HepG2 (cell line): ENCODE measurements around the gene DDIT4. TPM values are rescaled to one million over a fixed set of nuclear protein-coding genes. Genes with fewer than 3 reads are reported as not detected.

Source experiments
- BCL3 ChIP-seq: sonication (generic); formaldehyde crosslinking; IDR thresholded peaks from 2 replicates; pipeline ENCODE4 v1.5.1; 2020; ENCODE audit warnings: mild to moderate bottlenecking, missing genetic modification reagents, moderate library complexity
- PAX8 ChIP-seq: sonication (generic); formaldehyde crosslinking; IDR thresholded peaks from 2 replicates; pipeline ENCODE4 v1.8.0; 2022; ENCODE audit warnings: mild to moderate bottlenecking, missing genetic modification reagents, borderline replicate concordance
- SPEN ChIP-seq: sonication (generic); formaldehyde crosslinking; IDR thresholded peaks from 2 replicates; pipeline ENCODE4 v1.5.1; 2020; ENCODE audit warnings: low read depth, mild to moderate bottlenecking, missing genetic modification reagents
- TAF1 ChIP-seq: sonication (generic); formaldehyde crosslinking; IDR thresholded peaks from 2 replicates; pipeline ENCODE4 v1.4.0; 2020; ENCODE audit warnings: missing genetic modification reagents
- XRCC5 ChIP-seq: fragments of 200-400 bp; formaldehyde crosslinking; optimal IDR thresholded peaks from 2 replicates; pipeline ENCODE3; 2017; ENCODE audit warnings: mild to moderate bottlenecking, low read length
- ZBTB20 ChIP-seq: sonication (generic); formaldehyde crosslinking; IDR thresholded peaks from 2 replicates; pipeline ENCODE4 v1.8.1; 2023; ENCODE audit warnings: missing genetic modification reagents, low read depth, mild to moderate bottlenecking, borderline replicate concordance
- ZFP36L2 ChIP-seq: sonication (generic); formaldehyde crosslinking; IDR thresholded peaks from 2 replicates; pipeline ENCODE4 v1.4.0; 2020; ENCODE audit warnings: missing genetic modification reagents
- ZIK1 ChIP-seq: sonication (generic); formaldehyde crosslinking; IDR thresholded peaks from 2 replicates; pipeline ENCODE4 v1.5.0; 2020; ENCODE audit warnings: mild to moderate bottlenecking, low read depth, missing genetic modification reagents, borderline replicate concordance
- ZNF264 ChIP-seq: sonication (generic); formaldehyde crosslinking; IDR thresholded peaks from 2 replicates; pipeline ENCODE4 v1.4.0; 2020; ENCODE audit warnings: missing genetic modification reagents
- ZNF331 ChIP-seq: sonication (generic); formaldehyde crosslinking; IDR thresholded peaks from 2 replicates; pipeline ENCODE4 v1.4.0; 2020; ENCODE audit warnings: missing genetic modification reagents
- ZNF576 ChIP-seq: sonication (generic); formaldehyde crosslinking; IDR thresholded peaks from 2 replicates; pipeline ENCODE4 v1.4.0; 2020; ENCODE audit warnings: mild to moderate bottlenecking, missing genetic modification reagents
- ZNF709 ChIP-seq: sonication (generic); formaldehyde crosslinking; IDR thresholded peaks from 2 replicates; pipeline ENCODE4 v1.5.0; 2020; ENCODE audit warnings: mild to moderate bottlenecking, missing genetic modification reagents
- ZNF724P ChIP-seq: sonication (generic); formaldehyde crosslinking; IDR thresholded peaks from 2 replicates; pipeline ENCODE4 v1.8.0; 2022; ENCODE audit warnings: missing genetic modification reagents, borderline replicate concordance
- ZNF768 ChIP-seq: sonication (generic); formaldehyde crosslinking; IDR thresholded peaks from 2 replicates; pipeline ENCODE4 v1.4.0; 2020; ENCODE audit warnings: missing genetic modification reagents
- ZNF879 ChIP-seq: sonication (generic); formaldehyde crosslinking; IDR thresholded peaks from 2 replicates; pipeline ENCODE4 v1.8.1; 2023; ENCODE audit warnings: missing genetic modification reagents
- ZSCAN9 ChIP-seq: IDR thresholded peaks from 2 replicates; pipeline ENCODE4 v1.6.1; 2016; ENCODE audit warnings: borderline replicate concordance
- polyA plus RNA-seq, 8 experiments: library from polyadenylated mRNA; depleted of rRNA in 3 of 8; stranded (reverse) in 7 of 8; unstranded in 1 of 8; fragments of >200 nt; fragmentation: Illumina TruSeq in 4 of 8; extraction: Trizol in 4 of 8; gene quantifications; 2 replicates each; pipeline versions ENCODE4 v1.2.1 to v1.2.3, GENCODE V29; 2011 to 2016; ENCODE audit warnings: low read depth in 4 of 8, missing spikeins in 1 of 8, mixed read lengths in 1 of 8; ENCODE audit not compliant: insufficient read depth in 1 of 8
- total RNA-seq, 5 experiments: library from RNA; depleted of rRNA; stranded (reverse); fragments of >200 nt; fragmentation: Illumina TruSeq; extraction: Trizol; gene quantifications; 2 replicates each; pipeline ENCODE4 v1.2.3, GENCODE V29; 2016; ENCODE audit warnings: low read depth in 1 of 5
- TF ChIP-seq, protein P1 (sequence below): sonication (generic); formaldehyde crosslinking; IDR thresholded peaks from one replicate; pipeline ENCODE4 v1.5.1; 2020; ENCODE audit warnings: mild to moderate bottlenecking, missing genetic modification reagents; ENCODE audit errors: not compliant biosample characterization
- TF ChIP-seq, protein P2 (sequence below): conservative IDR thresholded peaks from 2 replicates; pipeline ENCODE4 v1.6.1; 2018; ENCODE audit warnings: missing genetic modification reagents

The DDIT4 gene
- total and polyA plus RNA-seq, 2 of the 13 experiments (the other 11 are each of a cell fraction or from before 2014, with no cell fraction given), result 35.6 to 40.7 TPM

DNA sequence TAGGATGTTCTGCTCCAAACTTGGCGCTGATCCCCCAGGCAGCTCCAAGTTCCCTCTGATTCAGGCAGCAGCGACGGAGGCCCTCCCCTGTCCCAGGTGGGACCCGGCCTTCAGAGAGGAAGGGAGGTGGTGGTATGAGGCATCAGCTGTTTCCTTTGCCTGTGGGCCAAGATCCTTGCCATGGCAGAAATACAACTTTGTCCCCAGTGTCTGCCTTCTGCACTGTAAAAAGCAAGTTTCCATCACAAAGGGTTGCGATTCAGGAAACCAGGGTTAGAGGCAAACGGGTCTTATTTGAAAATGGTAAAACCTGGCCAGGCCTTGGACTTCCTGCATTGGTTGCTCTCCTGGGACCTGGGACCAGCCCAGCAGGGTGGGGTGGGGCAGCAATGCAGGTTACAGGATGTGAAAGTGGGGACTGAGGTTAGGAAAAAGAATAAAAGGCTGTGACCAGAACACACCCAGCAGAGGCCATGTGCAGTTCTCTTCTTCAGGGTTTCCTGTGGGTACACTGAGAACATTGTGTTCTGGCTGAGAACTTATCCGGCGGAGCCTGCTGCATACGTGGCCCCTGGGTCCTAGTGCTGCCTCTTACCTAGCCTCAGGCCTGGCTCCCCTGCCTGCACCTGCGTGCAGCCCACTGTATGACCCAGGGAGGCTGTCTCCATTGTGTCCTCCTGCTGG, 25.1 kb upstream of the DDIT4 start (continued):
- TF ChIP-seq ZNF576 (CRISPR knock-in tag), result no peak
- TF ChIP-seq, protein P1, sequence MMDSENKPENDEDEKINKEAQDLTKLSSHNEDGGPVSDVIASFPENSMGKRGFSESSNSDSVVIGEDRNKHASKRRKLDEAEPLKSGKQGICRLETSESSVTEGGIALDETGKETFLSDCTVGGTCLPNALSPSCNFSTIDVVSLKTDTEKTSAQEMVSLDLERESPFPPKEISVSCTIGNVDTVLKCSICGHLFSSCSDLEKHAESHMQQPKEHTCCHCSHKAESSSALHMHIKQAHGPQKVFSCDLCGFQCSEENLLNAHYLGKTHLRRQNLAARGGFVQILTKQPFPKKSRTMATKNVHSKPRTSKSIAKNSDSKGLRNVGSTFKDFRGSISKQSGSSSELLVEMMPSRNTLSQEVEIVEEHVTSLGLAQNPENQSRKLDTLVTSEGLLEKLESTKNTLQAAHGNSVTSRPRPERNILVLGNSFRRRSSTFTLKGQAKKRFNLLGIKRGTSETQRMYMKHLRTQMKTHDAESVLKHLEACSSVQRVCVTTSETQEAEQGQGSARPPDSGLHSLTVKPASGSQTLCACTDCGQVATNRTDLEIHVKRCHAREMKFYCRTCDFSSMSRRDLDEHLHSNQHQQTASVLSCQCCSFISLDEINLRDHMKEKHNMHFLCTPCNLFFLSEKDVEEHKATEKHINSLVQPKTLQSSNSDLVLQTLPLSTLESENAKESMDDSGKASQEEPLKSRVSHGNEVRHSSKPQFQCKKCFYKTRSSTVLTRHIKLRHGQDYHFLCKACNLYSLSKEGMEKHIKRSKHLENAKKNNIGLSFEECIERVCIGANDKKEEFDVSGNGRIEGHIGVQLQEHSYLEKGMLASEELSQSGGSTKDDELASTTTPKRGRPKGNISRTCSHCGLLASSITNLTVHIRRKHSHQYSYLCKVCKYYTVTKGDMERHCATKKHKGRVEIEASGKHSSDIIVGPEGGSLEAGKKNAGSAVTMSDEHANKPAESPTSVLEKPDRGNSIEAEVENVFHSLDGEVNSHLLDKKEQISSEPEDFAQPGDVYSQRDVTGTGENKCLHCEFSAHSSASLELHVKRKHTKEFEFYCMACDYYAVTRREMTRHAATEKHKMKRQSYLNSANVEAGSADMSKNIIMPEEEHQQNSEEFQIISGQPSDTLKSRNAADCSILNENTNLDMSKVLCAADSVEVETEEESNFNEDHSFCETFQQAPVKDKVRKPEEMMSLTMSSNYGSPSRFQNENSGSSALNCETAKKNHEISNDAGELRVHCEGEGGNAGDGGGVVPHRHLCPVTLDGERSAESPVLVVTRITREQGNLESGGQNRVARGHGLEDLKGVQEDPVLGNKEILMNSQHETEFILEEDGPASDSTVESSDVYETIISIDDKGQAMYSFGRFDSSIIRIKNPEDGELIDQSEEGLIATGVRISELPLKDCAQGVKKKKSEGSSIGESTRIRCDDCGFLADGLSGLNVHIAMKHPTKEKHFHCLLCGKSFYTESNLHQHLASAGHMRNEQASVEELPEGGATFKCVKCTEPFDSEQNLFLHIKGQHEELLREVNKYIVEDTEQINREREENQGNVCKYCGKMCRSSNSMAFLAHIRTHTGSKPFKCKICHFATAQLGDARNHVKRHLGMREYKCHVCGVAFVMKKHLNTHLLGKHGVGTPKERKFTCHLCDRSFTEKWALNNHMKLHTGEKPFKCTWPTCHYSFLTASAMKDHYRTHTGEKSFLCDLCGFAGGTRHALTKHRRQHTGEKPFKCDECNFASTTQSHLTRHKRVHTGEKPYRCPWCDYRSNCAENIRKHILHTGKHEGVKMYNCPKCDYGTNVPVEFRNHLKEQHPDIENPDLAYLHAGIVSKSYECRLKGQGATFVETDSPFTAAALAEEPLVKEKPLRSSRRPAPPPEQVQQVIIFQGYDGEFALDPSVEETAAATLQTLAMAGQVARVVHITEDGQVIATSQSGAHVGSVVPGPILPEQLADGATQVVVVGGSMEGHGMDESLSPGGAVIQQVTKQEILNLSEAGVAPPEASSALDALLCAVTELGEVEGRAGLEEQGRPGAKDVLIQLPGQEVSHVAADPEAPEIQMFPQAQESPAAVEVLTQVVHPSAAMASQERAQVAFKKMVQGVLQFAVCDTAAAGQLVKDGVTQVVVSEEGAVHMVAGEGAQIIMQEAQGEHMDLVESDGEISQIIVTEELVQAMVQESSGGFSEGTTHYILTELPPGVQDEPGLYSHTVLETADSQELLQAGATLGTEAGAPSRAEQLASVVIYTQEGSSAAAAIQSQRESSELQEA (CRISPR knock-in tag), result no peak
- TF ChIP-seq PAX8 (CRISPR knock-in tag), result 0 out of 2 replicates have a peak, but pooled peaks have one; percentile 79
- TF ChIP-seq, protein P2, sequence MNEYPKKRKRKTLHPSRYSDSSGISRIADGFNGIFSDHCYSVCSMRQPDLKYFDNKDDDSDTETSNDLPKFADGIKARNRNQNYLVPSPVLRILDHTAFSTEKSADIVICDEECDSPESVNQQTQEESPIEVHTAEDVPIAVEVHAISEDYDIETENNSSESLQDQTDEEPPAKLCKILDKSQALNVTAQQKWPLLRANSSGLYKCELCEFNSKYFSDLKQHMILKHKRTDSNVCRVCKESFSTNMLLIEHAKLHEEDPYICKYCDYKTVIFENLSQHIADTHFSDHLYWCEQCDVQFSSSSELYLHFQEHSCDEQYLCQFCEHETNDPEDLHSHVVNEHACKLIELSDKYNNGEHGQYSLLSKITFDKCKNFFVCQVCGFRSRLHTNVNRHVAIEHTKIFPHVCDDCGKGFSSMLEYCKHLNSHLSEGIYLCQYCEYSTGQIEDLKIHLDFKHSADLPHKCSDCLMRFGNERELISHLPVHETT, result 0 out of 2 replicates have a peak, but pooled peaks have one; percentile 44
- peak; percentile 50; the same call in 1 of the 2 replicates for TF ChIP-seq ZNF768
- TF ChIP-seq XRCC5, result peak; percentile 96
- TF ChIP-seq ZNF879 (CRISPR knock-in tag), result no peak
- TF ChIP-seq ZSCAN9 (CRISPR knock-in tag), result 0 out of 2 replicates have a peak, but pooled peaks have one; percentile 74
- TF ChIP-seq ZFP36L2 (CRISPR knock-in tag), result 0 out of 2 replicates have a peak, but pooled peaks have one; percentile 35
- peak; percentile 10; the same call in 1 of the 2 replicates for TF ChIP-seq SPEN (CRISPR knock-in tag)
- TF ChIP-seq ZBTB20 (CRISPR knock-in tag), result no peak
- TF ChIP-seq ZNF331 (CRISPR knock-in tag), result peak; percentile 45; the same call in 1 of the 2 replicates
- no peak for TF ChIP-seq ZNF709 (CRISPR knock-in tag)
- peak; percentile 80; the same call in 1 of the 2 replicates for TF ChIP-seq TAF1 (CRISPR knock-in tag)
- peak; percentile 52; the same call in 1 of the 2 replicates for TF ChIP-seq ZNF264 (CRISPR knock-in tag)
- 0 out of 2 replicates have a peak, but pooled peaks have one; percentile 39 for TF ChIP-seq BCL3 (CRISPR knock-in tag)
- TF ChIP-seq ZIK1 (CRISPR knock-in tag), result peak; percentile 17; the same call in 1 of the 2 replicates
- TF ChIP-seq ZNF724P (CRISPR knock-in tag), result no peak
